ENCODE results near the gene RPS6KA4.

RPS6KA4 gene

GRCh38 chr11:64372802-64373597, 14.0 kb downstream of the RPS6KA4 start:
- TF ChIP-seq CTCF (IDR thresholded peaks at IDR 0.05; ENCODE audit: low read length): no peak
- no peak for TF ChIP-seq EZH2 (IDR thresholded peaks at IDR 0.05; ENCODE audit: borderline replicate concordance, low read length)
- Histone ChIP-seq H3K4me1 (ENCODE audit: insufficient read depth, low read length, severe bottlenecking) (no peaks in the 10 kb centered on the region), H3K4me2 (ENCODE audit: low read length) (peak overlapping the region; percentile 11; the same call in 1 of the 2 replicates), H3K9ac (ENCODE audit: low read length) (no peak overlapping the region), H3K27ac (ENCODE audit: low read depth, low read length, poor library complexity, severe bottlenecking) (no peak overlapping the region), H3K27me3 (ENCODE audit: insufficient read depth, low read length) (no peaks in the 10 kb centered on the region), H4K20me1 (ENCODE audit: insufficient read depth, low read length) (no peaks in the 10 kb centered on the region), H3K4me3 (ENCODE audit: low read depth, low read length, poor library complexity, severe bottlenecking) (no peak overlapping the region), H3F3A (ENCODE audit: insufficient read depth, low read length) (no peaks in the 10 kb centered on the region), H3K9me2 (ENCODE audit: low read depth, low read length) (no peaks in the 10 kb centered on the region), H3K79me2 (ENCODE audit: insufficient read depth, low read length) (no peaks in the 10 kb centered on the region), H3K36me3 (ENCODE audit: insufficient read depth, low read length) (peaks cover 15% of the 10 kb centered on the region), H3K9me3 (ENCODE audit: low read length) (no peaks in the 10 kb centered on the region), H2AFZ (ENCODE audit: low read length) (no peak overlapping the region)

- Histone ChIP-seq H3K4me3 (ENCODE audit: low read depth, low read length, poor library complexity, severe bottlenecking) (no peak overlapping the region), H3K9me3 (ENCODE audit: low read length) (no peaks in the 10 kb centered on the region), H3K4me1 (ENCODE audit: insufficient read depth, low read length, severe bottlenecking) (no peaks in the 10 kb centered on the region), H3K27me3 (ENCODE audit: insufficient read depth, low read length) (peaks cover 2% of the 10 kb centered on the region; the same call in 1 of the 2 replicates), H3K9ac (ENCODE audit: low read length) (no peak overlapping the region), H3K36me3 (ENCODE audit: insufficient read depth, low read length) (peaks cover 10% of the 10 kb centered on the region), H3K79me2 (ENCODE audit: insufficient read depth, low read length) (no peaks in the 10 kb centered on the region), H4K20me1 (ENCODE audit: insufficient read depth, low read length) (no peaks in the 10 kb centered on the region), H2AFZ (ENCODE audit: low read length) (no peak overlapping the region), H3K27ac (ENCODE audit: low read depth, low read length, poor library complexity, severe bottlenecking) (no peak overlapping the region), H3K4me2 (ENCODE audit: low read length) (peak overlapping the region; percentile 11; the same call in 1 of the 2 replicates), H3F3A (ENCODE audit: insufficient read depth, low read length) (no peaks in the 10 kb centered on the region), H3K9me2 (ENCODE audit: low read depth, low read length) (no peaks in the 10 kb centered on the region)
- TF ChIP-seq CTCF (IDR thresholded peaks at IDR 0.05; ENCODE audit: low read length): no peak
- no peak for TF ChIP-seq EZH2 (IDR thresholded peaks at IDR 0.05; ENCODE audit: borderline replicate concordance, low read length)
Observed at GRCh38 chr11:64373598-64373974, 14.6 kb downstream of the RPS6KA4 start.

GRCh38 chr11:64376071-64376470, 17.1 kb downstream of the RPS6KA4 start:
- Histone ChIP-seq H2AFZ (ENCODE audit: low read length) (no peak overlapping the region), H3F3A (ENCODE audit: insufficient read depth, low read length) (no peaks in the 10 kb centered on the region), H3K79me2 (ENCODE audit: insufficient read depth, low read length) (no peaks in the 10 kb centered on the region), H3K27me3 (ENCODE audit: insufficient read depth, low read length) (peaks cover 11% of the 10 kb centered on the region; the same call in 1 of the 2 replicates), H3K9ac (ENCODE audit: low read length) (no peak overlapping the region), H3K9me2 (ENCODE audit: low read depth, low read length) (no peaks in the 10 kb centered on the region), H3K27ac (ENCODE audit: low read depth, low read length, poor library complexity, severe bottlenecking) (no peak overlapping the region), H3K4me1 (ENCODE audit: insufficient read depth, low read length, severe bottlenecking) (no peaks in the 10 kb centered on the region), H3K4me2 (ENCODE audit: low read length) (no peak overlapping the region), H3K9me3 (ENCODE audit: low read length) (no peaks in the 10 kb centered on the region), H4K20me1 (ENCODE audit: insufficient read depth, low read length) (no peaks in the 10 kb centered on the region), H3K4me3 (ENCODE audit: low read depth, low read length, poor library complexity, severe bottlenecking) (no peak overlapping the region), H3K36me3 (ENCODE audit: insufficient read depth, low read length) (no peaks in the 10 kb centered on the region)
- TF ChIP-seq EZH2 (IDR thresholded peaks at IDR 0.05; ENCODE audit: borderline replicate concordance, low read length) (no peak), CTCF (IDR thresholded peaks at IDR 0.05; ENCODE audit: low read length) (no peak)

Measured in OCI-LY1 (cell line).